Vagina (tissue), 2 donors: ENCODE results near the gene EVA1A. TPM values are rescaled to one million over a fixed set of nuclear protein-coding genes. Genes with fewer than 3 reads are reported as not detected.

ENCODE experiments used
- DNase-seq, 2 donors: peaks; one replicate each; pipeline ENCODE4 v3.0.0-alpha.2; 2017; ENCODE audit errors: extremely low spot score in 2 of 2
- H3K27ac ChIP-seq: fragments of 200-600 bp; sonication (generic); one replicate; pipeline ENCODE4 v1.5.1; 2019
- H3K27me3 ChIP-seq: fragments of 200-600 bp; sonication (generic); one replicate; pipeline ENCODE4 v1.5.1; 2019
- H3K36me3 ChIP-seq, 2 donors: fragments of 200-600 bp; sonication (generic); one replicate each; pipeline ENCODE4 v1.5.1; 2017 to 2019
- H3K4me1 ChIP-seq: fragments of 200-600 bp; sonication (generic); one replicate; pipeline ENCODE4 v1.5.1; 2019
- H3K4me3 ChIP-seq, 2 donors: fragments of 200-600 bp; sonication (generic); 1 replicate in 1 of 2; 2 replicates in 1 of 2; pipeline ENCODE4 v1.5.1; 2016 to 2019
- H3K9me3 ChIP-seq: fragments of 200-600 bp; sonication (generic); one replicate; pipeline ENCODE4 v1.5.1; 2019
- CTCF ChIP-seq, 3 experiments: fragments of 450-650 bp in 2 of 3; fragments of 200-600 bp in 1 of 3; sonication (generic) in 1 of 3; IDR thresholded peaks; one replicate each; pipeline ENCODE4 v1.5.1; 2017 to 2019; ENCODE audit warnings: antibody characterized with exemption in 3 of 3, mild to moderate bottlenecking in 2 of 3, moderate library complexity in 2 of 3
- POLR2A ChIP-seq, 2 donors: fragments of 450-650 bp; IDR thresholded peaks; one replicate each; pipeline ENCODE4 v1.6.1; 2017; ENCODE audit warnings: antibody characterized with exemption in 2 of 2, mild to moderate bottlenecking in 2 of 2, moderate library complexity in 2 of 2
- POLR2AphosphoS5 ChIP-seq, 2 donors: sonication (generic); formaldehyde crosslinking; IDR thresholded peaks; one replicate each; pipeline ENCODE4 v1.9.0; 2017; ENCODE audit warnings: antibody characterized with exemption in 2 of 2, mild to moderate bottlenecking in 2 of 2, low read depth in 1 of 2; ENCODE audit not compliant: insufficient read depth in 1 of 2
- intact Hi-C: fragments of 100-400 bp; cut with DNase I; formaldehyde crosslinking; loops from one replicate; pipeline ENCODE4 v1.15.1; 2023
- total RNA-seq: library from RNA; depleted of rRNA; stranded (reverse); fragments of >200 nt; gene quantifications from one replicate; pipeline ENCODE4 v1.2.3, GENCODE V29; 2016

EVA1A gene
- total RNA-seq, 1 donor from 2014 or later, result not detected

GRCh38 chr2:75580606-75581005 is 19.9 kb upstream of the EVA1A start:
- H3K9me3 ChIP-seq, result no peaks in the 10 kb centered on the region
- intact Hi-C loops, result no loop called here
- no peaks in the 10 kb centered on the region for H3K27me3 ChIP-seq
- DNase-seq, result no peak
- H3K27ac ChIP-seq, result no peak overlapping the region
- H3K4me1 ChIP-seq, result no peaks in the 10 kb centered on the region
- TF ChIP-seq POLR2A (IDR thresholded peaks at IDR 0.05), result no peak
- TF ChIP-seq POLR2AphosphoS5 (IDR thresholded peaks at IDR 0.05; ENCODE audit: insufficient read depth in 1 of 2, low read depth in 1 of 2), result no peak
- TF ChIP-seq CTCF (IDR thresholded peaks at IDR 0.05), result no peak
- H3K4me3 ChIP-seq, result no peak overlapping the region
- H3K36me3 ChIP-seq, result no peaks in the 10 kb centered on the region

GRCh38 chr2:75580156-75580555 is 19.4 kb upstream of the EVA1A start:
- Histone ChIP-seq H3K4me1 (no peaks in the 10 kb centered on the region), H3K4me3 (no peak overlapping the region), H3K36me3 (no peaks in the 10 kb centered on the region), H3K27ac (no peak overlapping the region), H3K9me3 (no peaks in the 10 kb centered on the region), H3K27me3 (no peaks in the 10 kb centered on the region)
- intact Hi-C loops, result no loop called here
- no peak for DNase-seq
- no peak for TF ChIP-seq CTCF (IDR thresholded peaks at IDR 0.05)
- TF ChIP-seq POLR2AphosphoS5 (IDR thresholded peaks at IDR 0.05; ENCODE audit: insufficient read depth in 1 of 2, low read depth in 1 of 2), result no peak
- TF ChIP-seq POLR2A (IDR thresholded peaks at IDR 0.05), result no peak

- Histone ChIP-seq H3K36me3 (no peaks in the 10 kb centered on the region), H3K27me3 (no peaks in the 10 kb centered on the region), H3K9me3 (no peaks in the 10 kb centered on the region), H3K4me1 (no peaks in the 10 kb centered on the region), H3K27ac (no peak overlapping the region), H3K4me3 (no peak overlapping the region)
- intact Hi-C loops, result no loop called here
- DNase-seq, result no peak
- TF ChIP-seq POLR2AphosphoS5 (IDR thresholded peaks at IDR 0.05; ENCODE audit: insufficient read depth in 1 of 2, low read depth in 1 of 2) (no peak), POLR2A (IDR thresholded peaks at IDR 0.05) (no peak), CTCF (IDR thresholded peaks at IDR 0.05) (no peak)
These were observed 18.4 kb upstream of the EVA1A start for GRCh38 chr2:75579186-75579585.

- TF ChIP-seq CTCF (IDR thresholded peaks at IDR 0.05), result no peak
- no peak for TF ChIP-seq POLR2AphosphoS5 (IDR thresholded peaks at IDR 0.05; ENCODE audit: insufficient read depth in 1 of 2, low read depth in 1 of 2)
- TF ChIP-seq POLR2A (IDR thresholded peaks at IDR 0.05), result no peak
- no peaks in the 10 kb centered on the region for H3K9me3 ChIP-seq
- H3K36me3 ChIP-seq, result no peaks in the 10 kb centered on the region
- no peak for DNase-seq
- H3K27ac ChIP-seq, result no peak overlapping the region
- H3K4me3 ChIP-seq, result no peak overlapping the region
- intact Hi-C loops, result no loop called here
- no peaks in the 10 kb centered on the region for H3K27me3 ChIP-seq
- H3K4me1 ChIP-seq, result no peaks in the 10 kb centered on the region
These were observed 16.5 kb upstream of the EVA1A start for GRCh38 chr2:75577280-75577679.

- TF ChIP-seq CTCF (IDR thresholded peaks at IDR 0.05), result no peak
- Histone ChIP-seq H3K27ac (no peak overlapping the region), H3K9me3 (no peaks in the 10 kb centered on the region), H3K4me1 (peaks cover 17% of the 10 kb centered on the region), H3K27me3 (no peaks in the 10 kb centered on the region), H3K36me3 (no peaks in the 10 kb centered on the region), H3K4me3 (no peak overlapping the region)
- no peak for DNase-seq
- intact Hi-C loops, result no loop called here
These were observed 13.4 kb upstream of the EVA1A start for GRCh38 chr2:75574106-75574505.
